Measurements from ENCODE around the gene FAM3C.
"Not testable (repeated sequence)": the region's sequence is repeated elsewhere in the genome, so short reads cannot be mapped to it uniquely, and the experiment has no call there.

- TF ChIP-seq POLR2A, CTCF (IDR thresholded peaks at IDR 0.05): not testable (repeated sequence)
Observed at GRCh38 chr7:121432486-121432885, 36.4 kb upstream of the FAM3C start.
